UCSD-AML1 (cell line): ENCODE results near the gene HPS5.
A peak's percentile ranks its signal among the peaks of the same experiment; 100 is the strongest.
"Not testable (repeated sequence)": the region's sequence is repeated elsewhere in the genome, so short reads cannot be mapped to it uniquely, and the experiment has no call there.

Experiments used
- DNase-seq: peaks from one replicate; lab custom pipeline; 2025; ENCODE audit not compliant: unreplicated experiment; lab: John Stamatoyannopoulos, UW

HPS5 gene

GRCh38 chr11:18321969-18322711 is at the start of gene HPS5, which contains the start of gene GTF2H1:
HPS5 (minus strand) TSS chr11:18322140; CDS start chr11:18317858, 4,282 bp downstream.
GTF2H1 (plus strand) TSS chr11:18322567; CDS start chr11:18333075, 10,508 bp downstream.
- peak; percentile 97 for DNase-seq

GRCh38 chr11:18371279-18371678 is 49.3 kb upstream of the HPS5 start:
- DNase-seq: no peak

GRCh38 chr11:18369398-18369797 is 47.5 kb upstream of the HPS5 start:
- DNase-seq: no peak

GRCh38 chr11:18368221-18368620 is 46.3 kb upstream of the HPS5 start:
- no peak for DNase-seq

- no peak for DNase-seq
Observed at GRCh38 chr11:18367431-18367830, 45.5 kb upstream of the HPS5 start.

GRCh38 chr11:18366286-18366685 is 44.3 kb upstream of the HPS5 start:
- no peak for DNase-seq

- DNase-seq: no peak
Observed at GRCh38 chr11:18365741-18366140, 43.8 kb upstream of the HPS5 start.

GRCh38 chr11:18364495-18365073 is 42.6 kb upstream of the HPS5 start:
- DNase-seq: no peak

GRCh38 chr11:18361154-18361553 is 39.2 kb upstream of the HPS5 start:
- no peak for DNase-seq

GRCh38 chr11:18358646-18359045 is 36.7 kb upstream of the HPS5 start:
- DNase-seq: no peak

- no peak for DNase-seq
Observed at GRCh38 chr11:18352581-18352980, 30.6 kb upstream of the HPS5 start.

GRCh38 chr11:18347471-18348125 is 25.7 kb upstream of the HPS5 start:
- DNase-seq: no peak

- DNase-seq: no peak
Observed at GRCh38 chr11:18332891-18333290, 11.0 kb upstream of the HPS5 start.

- no peak for DNase-seq
Observed at GRCh38 chr11:18332302-18332701, 10.4 kb upstream of the HPS5 start.

- no peak for DNase-seq
Observed at GRCh38 chr11:18330921-18331320, 9.0 kb upstream of the HPS5 start.

- no peak for DNase-seq
Observed at GRCh38 chr11:18329196-18329870, 7.4 kb upstream of the HPS5 start.

- DNase-seq: no peak
Observed at GRCh38 chr11:18324381-18324780, 2.4 kb upstream of the HPS5 start.

- DNase-seq: not testable (repeated sequence)
Observed at GRCh38 chr11:18323881-18324280, 1.9 kb upstream of the HPS5 start.

- no peak for DNase-seq
Observed at GRCh38 chr11:18322818-18323570, 1.1 kb upstream of the HPS5 start.

GRCh38 chr11:18321578-18321968 is 367 bp downstream of the HPS5 start:
- no peak for DNase-seq

GRCh38 chr11:18320617-18321016 is 1.3 kb downstream of the HPS5 start:
- no peak for DNase-seq
